GM23338 (cell line): Measurements from ENCODE around the gene SRSF5. TPM values are rescaled to one million over a fixed set of nuclear protein-coding genes. Genes with fewer than 3 reads are reported as not detected.

ENCODE experiments used
- ATAC-seq: fragments of 200-7000 bp; cut with Tn5 transposase; 3 replicates; pipeline ENCODE4 v1.9.1; 2020
- DNase-seq: peaks from one replicate; pipeline ENCODE4 v3.0.0-alpha.2; 2015; ENCODE audit warnings: low spot score
- H2AFZ ChIP-seq: fragments of 200-600 bp; sonication (generic); 2 replicates; pipeline ENCODE4 v1.8.0; 2016; ENCODE audit warnings: antibody characterized with exemption, mild to moderate bottlenecking, moderate library complexity
- H3F3A ChIP-seq: fragments of 200-600 bp; sonication (generic); replicated peaks from 2 replicates; pipeline ENCODE4 v1.8.0; 2017; ENCODE audit warnings: antibody characterized with exemption, mixed run types, low read depth
- H3K27ac ChIP-seq: fragments of 200-600 bp; sonication (generic); 2 replicates; pipeline ENCODE4 v1.6.1; 2016; ENCODE audit warnings: low read depth
- H3K27me3 ChIP-seq: fragments of 200-600 bp; sonication (generic); 2 replicates; pipeline ENCODE4 v1.8.0; 2016; ENCODE audit warnings: mild to moderate bottlenecking, mixed run types, moderate library complexity; ENCODE audit not compliant: insufficient read depth
- H3K36me3 ChIP-seq: fragments of 200-600 bp; sonication (generic); 2 replicates; pipeline ENCODE4 v1.8.0; 2016; ENCODE audit warnings: mild to moderate bottlenecking; ENCODE audit not compliant: insufficient read depth
- H3K4me1 ChIP-seq: fragments of 200-600 bp; sonication (generic); 2 replicates; pipeline ENCODE4 v1.8.0; 2016; ENCODE audit warnings: mild to moderate bottlenecking, moderate library complexity; ENCODE audit not compliant: insufficient read depth
- H3K4me2 ChIP-seq: fragments of 200-600 bp; sonication (generic); 2 replicates; pipeline ENCODE4 v1.7.1; 2017; ENCODE audit warnings: mixed run types
- H3K4me3 ChIP-seq: fragments of 200-600 bp; sonication (generic); 2 replicates; pipeline ENCODE4 v1.6.1; 2016; ENCODE audit warnings: mixed run types
- H3K79me2 ChIP-seq: fragments of 200-600 bp; sonication (generic); replicated peaks from 2 replicates; pipeline ENCODE4 v1.8.0; 2017; ENCODE audit warnings: mild to moderate bottlenecking; ENCODE audit not compliant: insufficient read depth
- H3K9me2 ChIP-seq: fragments of 200-600 bp; sonication (generic); 2 replicates; pipeline ENCODE4 v1.8.0; 2017; ENCODE audit not compliant: insufficient read depth
- H4K20me1 ChIP-seq: fragments of 200-600 bp; sonication (generic); replicated peaks from 2 replicates; pipeline ENCODE4 v1.8.0; 2017; ENCODE audit warnings: mild to moderate bottlenecking; ENCODE audit not compliant: insufficient read depth
- H3K27ac Mint-ChIP-seq: 2 replicates; pipeline ENCODE4 v1.8.0; 2020; ENCODE audit warnings: inconsistent platforms, mild to moderate bottlenecking, moderate library complexity, mixed read lengths
- H3K27me3 Mint-ChIP-seq: 3 replicates; pipeline ENCODE4 v1.8.0; 2022; ENCODE audit warnings: low read depth, mild to moderate bottlenecking, moderate library complexity, mixed read lengths, inconsistent platforms; ENCODE audit not compliant: insufficient read depth, poor library complexity
- H3K36me3 Mint-ChIP-seq: 3 replicates; pipeline ENCODE4 v1.8.0; 2021; ENCODE audit warnings: low read depth, mild to moderate bottlenecking, inconsistent platforms, moderate library complexity, mixed read lengths
- H3K4me1 Mint-ChIP-seq: 3 replicates; pipeline ENCODE4 v1.8.0; 2020; ENCODE audit warnings: mild to moderate bottlenecking, inconsistent platforms, mixed read lengths
- H3K4me3 Mint-ChIP-seq: 3 replicates; pipeline ENCODE4 v1.8.0; 2021; ENCODE audit warnings: moderate library complexity, mild to moderate bottlenecking, inconsistent platforms, mixed read lengths
- H3K9me3 Mint-ChIP-seq: 3 replicates; pipeline ENCODE4 v1.8.0; 2020; ENCODE audit warnings: moderate library complexity, mild to moderate bottlenecking, inconsistent platforms, mixed read lengths
- CREB1 ChIP-seq: fragments of 250-450 bp; sonication (Bioruptor Pico); IDR thresholded peaks from 2 replicates; pipeline ENCODE4 v1.5.0; 2020; ENCODE audit warnings: low read depth, mild to moderate bottlenecking, moderate library complexity
- CTCF ChIP-seq, 2 experiments: fragments of 200-600 bp in 1 of 2; sonication (generic) in 1 of 2; conservative IDR thresholded peaks; 2 replicates each; pipeline versions ENCODE4 v1.5.1 to v1.6.1; 2016 to 2017; ENCODE audit warnings: antibody characterized with exemption in 2 of 2, low read depth in 2 of 2, mild to moderate bottlenecking in 2 of 2, moderate library complexity in 1 of 2
- EZH2 ChIP-seq: fragments of 200-600 bp; sonication (generic); IDR thresholded peaks from one replicate; pipeline ENCODE4 v1.8.0; 2017; ENCODE audit warnings: antibody characterized with exemption, mild to moderate bottlenecking, low read depth; ENCODE audit not compliant: unreplicated experiment
- EZH2phosphoT487 ChIP-seq: fragments of 200-600 bp; sonication (generic); IDR thresholded peaks from one replicate; pipeline ENCODE4 v1.8.1; 2018; ENCODE audit warnings: antibody characterized with exemption; ENCODE audit not compliant: unreplicated experiment
- JUNB ChIP-seq: IDR thresholded peaks from one replicate; pipeline ENCODE4 v1.6.1; 2016; ENCODE audit warnings: antibody characterized with exemption; ENCODE audit not compliant: unreplicated experiment
- NANOG ChIP-seq: IDR thresholded peaks from 2 replicates; pipeline ENCODE4 v1.6.1; 2016; ENCODE audit warnings: antibody characterized with exemption, borderline replicate concordance
- REST ChIP-seq: IDR thresholded peaks from one replicate; pipeline ENCODE4 v1.6.1; 2018; ENCODE audit warnings: antibody characterized with exemption; ENCODE audit not compliant: unreplicated experiment
- ZNF114 ChIP-seq: fragments of 250-450 bp; sonication (Bioruptor Pico); IDR thresholded peaks from 2 replicates; pipeline ENCODE4 v1.5.0; 2020; ENCODE audit warnings: mild to moderate bottlenecking, moderate library complexity
- ZNF331 ChIP-seq: fragments of 250-450 bp; sonication (Bioruptor Pico); IDR thresholded peaks from 2 replicates; pipeline ENCODE4 v1.5.0; 2020; ENCODE audit warnings: low read depth, mild to moderate bottlenecking, moderate library complexity
- polyA plus RNA-seq: library from polyadenylated mRNA; unstranded; fragments of >200 nt; fragmentation: Nextera tagmentation; extraction: Ambion mirVana; gene quantifications from 2 replicates; pipeline ENCODE4 v1.2.1, GENCODE V29; 2016
- total RNA-seq: library from RNA; depleted of rRNA; stranded (reverse); fragments of >200 nt; shearing (Covaris generic); gene quantifications from 2 replicates; pipeline ENCODE4 v1.2.3, GENCODE V29; 2014
- TF ChIP-seq, protein P1 (sequence below): IDR thresholded peaks from 2 replicates; pipeline ENCODE4 v1.6.1; 2016; ENCODE audit warnings: antibody characterized with exemption
- TF ChIP-seq, protein P2 (sequence below): fragments of 250-450 bp; sonication (Bioruptor Pico); IDR thresholded peaks from 2 replicates; pipeline ENCODE4 v1.5.0; 2020; ENCODE audit warnings: mild to moderate bottlenecking, moderate library complexity

SRSF5 gene
- total and polyA plus RNA-seq, 2 experiments from 2014 or later = 172 to 389 TPM

- Histone ChIP-seq H3K4me3 (no peak overlapping the region), H3F3A (no peaks in the 10 kb centered on the region), H4K20me1 (no peaks in the 10 kb centered on the region), H3K4me1 (no peaks in the 10 kb centered on the region), H3K79me2 (no peaks in the 10 kb centered on the region), H3K9me2 (no peaks in the 10 kb centered on the region), H2AFZ (no peak overlapping the region), H3K4me2 (no peak overlapping the region), H3K27ac (no peak overlapping the region), H3K36me3 (no peaks in the 10 kb centered on the region), H3K27me3 (no peaks in the 10 kb centered on the region)
- DNase-seq (no peak), ATAC-seq (no peak)
- no peak overlapping the region for H3K4me3 Mint-ChIP-seq
- no peaks in the 10 kb centered on the region for H3K27me3 Mint-ChIP-seq
- H3K9me3 Mint-ChIP-seq = no peaks in the 10 kb centered on the region
- TF ChIP-seq ZNF331 (CRISPR knock-in tag) (no peak), CTCF (conservative IDR thresholded peaks at IDR 0.05; ENCODE audit: low read depth in 2 of 2) (no peak), JUNB (no peak), REST (no peak), CREB1 (CRISPR knock-in tag) (no peak), EZH2phosphoT487 (no peak), EZH2 (no peak), NANOG (no peak), ZNF114 (CRISPR knock-in tag) (no peak)
- TF ChIP-seq, protein P1, sequence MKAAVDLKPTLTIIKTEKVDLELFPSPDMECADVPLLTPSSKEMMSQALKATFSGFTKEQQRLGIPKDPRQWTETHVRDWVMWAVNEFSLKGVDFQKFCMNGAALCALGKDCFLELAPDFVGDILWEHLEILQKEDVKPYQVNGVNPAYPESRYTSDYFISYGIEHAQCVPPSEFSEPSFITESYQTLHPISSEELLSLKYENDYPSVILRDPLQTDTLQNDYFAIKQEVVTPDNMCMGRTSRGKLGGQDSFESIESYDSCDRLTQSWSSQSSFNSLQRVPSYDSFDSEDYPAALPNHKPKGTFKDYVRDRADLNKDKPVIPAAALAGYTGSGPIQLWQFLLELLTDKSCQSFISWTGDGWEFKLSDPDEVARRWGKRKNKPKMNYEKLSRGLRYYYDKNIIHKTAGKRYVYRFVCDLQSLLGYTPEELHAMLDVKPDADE = no peak
- TF ChIP-seq, protein P2, sequence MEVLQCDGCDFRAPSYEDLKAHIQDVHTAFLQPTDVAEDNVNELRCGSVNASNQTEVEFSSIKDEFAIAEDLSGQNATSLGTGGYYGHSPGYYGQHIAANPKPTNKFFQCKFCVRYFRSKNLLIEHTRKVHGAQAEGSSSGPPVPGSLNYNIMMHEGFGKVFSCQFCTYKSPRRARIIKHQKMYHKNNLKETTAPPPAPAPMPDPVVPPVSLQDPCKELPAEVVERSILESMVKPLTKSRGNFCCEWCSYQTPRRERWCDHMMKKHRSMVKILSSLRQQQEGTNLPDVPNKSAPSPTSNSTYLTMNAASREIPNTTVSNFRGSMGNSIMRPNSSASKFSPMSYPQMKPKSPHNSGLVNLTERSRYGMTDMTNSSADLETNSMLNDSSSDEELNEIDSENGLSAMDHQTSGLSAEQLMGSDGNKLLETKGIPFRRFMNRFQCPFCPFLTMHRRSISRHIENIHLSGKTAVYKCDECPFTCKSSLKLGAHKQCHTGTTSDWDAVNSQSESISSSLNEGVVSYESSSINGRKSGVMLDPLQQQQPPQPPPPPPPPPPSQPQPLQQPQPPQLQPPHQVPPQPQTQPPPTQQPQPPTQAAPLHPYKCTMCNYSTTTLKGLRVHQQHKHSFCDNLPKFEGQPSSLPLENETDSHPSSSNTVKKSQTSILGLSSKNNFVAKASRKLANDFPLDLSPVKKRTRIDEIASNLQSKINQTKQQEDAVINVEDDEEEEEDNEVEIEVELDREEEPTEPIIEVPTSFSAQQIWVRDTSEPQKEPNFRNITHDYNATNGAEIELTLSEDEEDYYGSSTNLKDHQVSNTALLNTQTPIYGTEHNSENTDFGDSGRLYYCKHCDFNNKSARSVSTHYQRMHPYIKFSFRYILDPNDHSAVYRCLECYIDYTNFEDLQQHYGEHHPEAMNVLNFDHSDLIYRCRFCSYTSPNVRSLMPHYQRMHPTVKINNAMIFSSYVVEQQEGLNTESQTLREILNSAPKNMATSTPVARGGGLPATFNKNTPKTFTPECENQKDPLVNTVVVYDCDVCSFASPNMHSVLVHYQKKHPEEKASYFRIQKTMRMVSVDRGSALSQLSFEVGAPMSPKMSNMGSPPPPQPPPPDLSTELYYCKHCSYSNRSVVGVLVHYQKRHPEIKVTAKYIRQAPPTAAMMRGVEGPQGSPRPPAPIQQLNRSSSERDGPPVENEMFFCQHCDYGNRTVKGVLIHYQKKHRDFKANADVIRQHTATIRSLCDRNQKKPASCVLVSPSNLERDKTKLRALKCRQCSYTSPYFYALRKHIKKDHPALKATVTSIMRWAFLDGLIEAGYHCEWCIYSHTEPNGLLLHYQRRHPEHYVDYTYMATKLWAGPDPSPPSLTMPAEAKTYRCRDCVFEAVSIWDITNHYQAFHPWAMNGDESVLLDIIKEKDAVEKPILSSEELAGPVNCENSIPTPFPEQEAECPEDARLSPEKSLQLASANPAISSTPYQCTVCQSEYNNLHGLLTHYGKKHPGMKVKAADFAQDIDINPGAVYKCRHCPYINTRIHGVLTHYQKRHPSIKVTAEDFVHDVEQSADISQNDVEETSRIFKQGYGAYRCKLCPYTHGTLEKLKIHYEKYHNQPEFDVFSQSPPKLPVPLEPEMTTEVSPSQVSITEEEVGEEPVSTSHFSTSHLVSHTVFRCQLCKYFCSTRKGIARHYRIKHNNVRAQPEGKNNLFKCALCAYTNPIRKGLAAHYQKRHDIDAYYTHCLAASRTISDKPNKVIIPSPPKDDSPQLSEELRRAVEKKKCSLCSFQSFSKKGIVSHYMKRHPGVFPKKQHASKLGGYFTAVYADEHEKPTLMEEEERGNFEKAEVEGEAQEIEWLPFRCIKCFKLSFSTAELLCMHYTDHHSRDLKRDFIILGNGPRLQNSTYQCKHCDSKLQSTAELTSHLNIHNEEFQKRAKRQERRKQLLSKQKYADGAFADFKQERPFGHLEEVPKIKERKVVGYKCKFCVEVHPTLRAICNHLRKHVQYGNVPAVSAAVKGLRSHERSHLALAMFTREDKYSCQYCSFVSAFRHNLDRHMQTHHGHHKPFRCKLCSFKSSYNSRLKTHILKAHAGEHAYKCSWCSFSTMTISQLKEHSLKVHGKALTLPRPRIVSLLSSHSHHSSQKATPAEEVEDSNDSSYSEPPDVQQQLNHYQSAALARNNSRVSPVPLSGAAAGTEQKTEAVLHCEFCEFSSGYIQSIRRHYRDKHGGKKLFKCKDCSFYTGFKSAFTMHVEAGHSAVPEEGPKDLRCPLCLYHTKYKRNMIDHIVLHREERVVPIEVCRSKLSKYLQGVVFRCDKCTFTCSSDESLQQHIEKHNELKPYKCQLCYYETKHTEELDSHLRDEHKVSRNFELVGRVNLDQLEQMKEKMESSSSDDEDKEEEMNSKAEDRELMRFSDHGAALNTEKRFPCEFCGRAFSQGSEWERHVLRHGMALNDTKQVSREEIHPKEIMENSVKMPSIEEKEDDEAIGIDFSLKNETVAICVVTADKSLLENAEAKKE (CRISPR knock-in tag) = no peak
- no peaks in the 10 kb centered on the region; the same call in 2 of the 3 replicates for H3K36me3 Mint-ChIP-seq
- H3K27ac Mint-ChIP-seq = no peak overlapping the region
- H3K4me1 Mint-ChIP-seq = no peaks in the 10 kb centered on the region
These were observed 22.2 kb downstream of the SRSF5 start for GRCh38 chr14:69789118-69789640.
